ENCODE results near the gene FAM120AOS. TPM values are rescaled to one million over a fixed set of nuclear protein-coding genes. Genes with fewer than 3 reads are reported as not detected.

FAM120AOS gene
- total RNA-seq, 4 donors from 2014 or later, result 25.0 to 44.2 (median 40.0) TPM

DNA sequence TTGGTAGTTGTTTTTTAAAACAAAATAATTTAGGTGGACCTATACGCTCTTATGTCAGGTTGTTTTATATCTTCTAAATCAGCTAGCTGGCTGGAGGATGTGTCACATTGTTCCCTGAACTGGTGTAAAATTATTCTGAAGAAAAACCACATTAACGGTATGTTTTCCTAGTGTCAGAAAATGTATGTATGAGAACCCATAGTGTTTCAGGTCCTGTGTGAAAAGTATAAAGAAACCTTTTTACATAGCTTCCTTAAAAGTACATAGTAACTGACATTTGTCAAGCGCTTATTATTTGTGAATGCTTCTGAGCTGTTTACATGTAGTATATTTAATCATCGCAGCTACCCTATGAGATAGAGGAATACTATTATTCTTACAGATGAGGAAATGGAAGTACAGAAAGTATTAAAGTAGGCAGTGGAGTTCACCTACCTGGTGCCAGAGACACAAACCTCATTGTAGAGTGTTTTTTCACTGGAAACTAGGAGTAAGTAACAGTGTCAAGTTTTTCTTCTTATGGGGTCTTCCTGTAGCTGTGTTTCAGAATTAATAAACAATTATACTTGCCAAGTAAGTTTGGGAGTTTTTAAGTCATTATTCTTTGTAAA is 10.4 kb upstream of the FAM120AOS start:
- no peak for TF ChIP-seq POLR2A (IDR thresholded peaks at IDR 0.05)
- no peak for TF ChIP-seq CTCF (IDR thresholded peaks at IDR 0.05)
- intact Hi-C loops (cut with DNase I; ENCODE audit: low total_unique reads), result no loop called here

GRCh38 chr9:93461821-93462220 is 8.4 kb upstream of the FAM120AOS start:
- 82 to 84% methylated on average over 2 of the region's 2 CpGs for WGBS, 2 donors
- H3K4me3 ChIP-seq (ENCODE audit: low read depth, poor library complexity, severe bottlenecking), result no peak overlapping the region
- DNase-seq (ENCODE audit: low spot score in 2 of 2), result no peak
- intact Hi-C loops (cut with DNase I; ENCODE audit: low total_unique reads), result no loop called here
- no peak for TF ChIP-seq CTCF (IDR thresholded peaks at IDR 0.05)
- TF ChIP-seq POLR2A (IDR thresholded peaks at IDR 0.05), result no peak

More for the DNA sequence above, 10.4 kb upstream of the FAM120AOS start:
- H3K4me3 ChIP-seq (ENCODE audit: low read depth, poor library complexity, severe bottlenecking), result no peak overlapping the region
- DNase-seq (ENCODE audit: low spot score in 2 of 2), result no peak
- WGBS, 2 donors, result 87 to 91% methylated on average over 4 of the region's 4 CpGs

GRCh38 chr9:93461414-93461743 is 8.0 kb upstream of the FAM120AOS start:
- intact Hi-C loops (cut with DNase I; ENCODE audit: low total_unique reads), result no loop called here
- DNase-seq (ENCODE audit: low spot score in 2 of 2), result no peak
- no peak overlapping the region for H3K4me3 ChIP-seq (ENCODE audit: low read depth, poor library complexity, severe bottlenecking)
- TF ChIP-seq POLR2A (IDR thresholded peaks at IDR 0.05) (no peak), CTCF (IDR thresholded peaks at IDR 0.05) (no peak)
- 98 to 100% methylated on average over 1 of the region's 1 CpG for whole genome bisulfite sequencing, 2 donors

GRCh38 chr9:93460689-93461413 is 7.5 kb upstream of the FAM120AOS start:
- WGBS, 2 donors, result 81 to 88% methylated on average over 3 of the region's 3 CpGs
- intact Hi-C loops (cut with DNase I; ENCODE audit: low total_unique reads), result no loop called here

DNA sequence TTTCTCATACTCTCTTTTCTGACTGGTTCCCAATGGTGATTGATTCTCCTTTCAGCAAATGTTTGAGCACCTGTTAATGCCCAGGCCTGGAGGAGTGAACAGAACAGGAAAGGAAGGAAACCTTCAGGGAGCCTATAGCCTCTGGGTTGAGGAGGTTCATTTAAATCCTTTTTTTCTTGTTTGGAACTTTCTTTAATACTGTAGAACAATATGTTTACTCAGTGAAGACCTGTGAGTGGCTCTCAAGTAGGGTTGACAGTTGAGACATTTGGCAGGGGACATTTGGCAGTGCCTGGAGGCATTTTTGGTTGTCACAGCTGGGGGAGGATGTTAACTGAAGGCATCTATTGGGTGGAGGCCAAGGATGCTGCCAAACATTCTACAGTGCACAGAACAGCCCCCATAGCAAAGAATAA is 6.1 kb upstream of the FAM120AOS start:
- H3K4me3 ChIP-seq (ENCODE audit: low read depth, poor library complexity, severe bottlenecking), result no peak overlapping the region
- DNase-seq (ENCODE audit: low spot score in 2 of 2), result no peak
- TF ChIP-seq CTCF (IDR thresholded peaks at IDR 0.05), result no peak
- no peak for TF ChIP-seq POLR2A (IDR thresholded peaks at IDR 0.05)
- intact Hi-C loops (cut with DNase I; ENCODE audit: low total_unique reads), result no loop called here

More at GRCh38 chr9:93460689-93461413, 7.5 kb upstream of the FAM120AOS start:
- H3K4me3 ChIP-seq (ENCODE audit: low read depth, poor library complexity, severe bottlenecking), result no peak overlapping the region
- no peak for DNase-seq (ENCODE audit: low spot score in 2 of 2)
- TF ChIP-seq POLR2A (IDR thresholded peaks at IDR 0.05), result no peak
- no peak for TF ChIP-seq CTCF (IDR thresholded peaks at IDR 0.05)

All from lower leg skin (tissue), 4 donors.